ENCODE data around the gene SDR42E1. TPM values are rescaled to one million over a fixed set of nuclear protein-coding genes. Genes with fewer than 3 reads are reported as not detected.

The SDR42E1 gene
- total and polyA plus RNA-seq, 10 donors, result 0.62 to 5.4 (median 2.9) TPM

DNA sequence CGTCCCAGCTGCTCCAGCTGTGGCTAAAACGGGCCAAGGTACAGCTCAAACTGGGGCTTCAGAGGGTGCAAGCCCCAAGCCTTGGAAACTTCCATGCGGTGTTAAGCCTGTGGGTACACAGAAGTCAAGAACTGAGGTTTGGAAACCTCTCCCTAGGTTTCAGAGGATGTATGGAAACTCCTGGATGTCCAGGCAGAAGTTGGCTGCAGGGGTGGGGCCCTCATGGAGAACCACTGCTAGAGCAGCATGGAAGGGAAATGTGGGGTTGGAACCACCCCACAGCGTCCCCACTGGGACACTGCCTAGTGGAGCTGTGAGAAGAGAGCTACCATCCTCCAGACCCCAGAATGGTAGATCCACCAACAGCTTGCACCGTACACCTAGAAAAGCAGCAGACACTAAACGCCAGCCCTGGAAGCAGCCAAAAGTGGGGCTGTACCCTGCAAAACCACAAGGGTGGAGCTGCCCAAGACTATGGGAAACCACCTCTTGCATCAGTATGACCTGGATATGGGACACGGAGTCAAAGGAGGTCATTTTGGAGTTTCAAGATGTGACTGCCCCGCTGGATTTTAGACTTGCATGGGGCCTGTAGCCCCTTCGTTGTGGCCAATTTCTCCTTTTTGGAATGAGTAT, 2.2 kb downstream of the SDR42E1 start:
- peaks cover 0 to 27% (median 19%) of the 10 kb centered on the region in 8 donors for H3K9me3 ChIP-seq
- no peak overlapping the region for H3K4me3 ChIP-seq
- no peaks in the 10 kb centered on the region for H3K36me3 ChIP-seq
- DNase-seq, result no peak
- intact Hi-C loops (cut with DNase I; ENCODE audit: low total_unique reads), result no loop called here
- H3K4me1 ChIP-seq, result peaks cover 0 to 16% (median 0%) of the 10 kb centered on the region in 6 donors
- 89 to 92% (median 91%) methylated on average over 9 of the region's 9 CpGs for WGBS, 5 donors
- TF ChIP-seq POLR2AphosphoS5 (IDR thresholded peaks at IDR 0.05) (no peak), POLR2A (IDR thresholded peaks at IDR 0.05) (no peak)
- TF ChIP-seq, protein P1, sequence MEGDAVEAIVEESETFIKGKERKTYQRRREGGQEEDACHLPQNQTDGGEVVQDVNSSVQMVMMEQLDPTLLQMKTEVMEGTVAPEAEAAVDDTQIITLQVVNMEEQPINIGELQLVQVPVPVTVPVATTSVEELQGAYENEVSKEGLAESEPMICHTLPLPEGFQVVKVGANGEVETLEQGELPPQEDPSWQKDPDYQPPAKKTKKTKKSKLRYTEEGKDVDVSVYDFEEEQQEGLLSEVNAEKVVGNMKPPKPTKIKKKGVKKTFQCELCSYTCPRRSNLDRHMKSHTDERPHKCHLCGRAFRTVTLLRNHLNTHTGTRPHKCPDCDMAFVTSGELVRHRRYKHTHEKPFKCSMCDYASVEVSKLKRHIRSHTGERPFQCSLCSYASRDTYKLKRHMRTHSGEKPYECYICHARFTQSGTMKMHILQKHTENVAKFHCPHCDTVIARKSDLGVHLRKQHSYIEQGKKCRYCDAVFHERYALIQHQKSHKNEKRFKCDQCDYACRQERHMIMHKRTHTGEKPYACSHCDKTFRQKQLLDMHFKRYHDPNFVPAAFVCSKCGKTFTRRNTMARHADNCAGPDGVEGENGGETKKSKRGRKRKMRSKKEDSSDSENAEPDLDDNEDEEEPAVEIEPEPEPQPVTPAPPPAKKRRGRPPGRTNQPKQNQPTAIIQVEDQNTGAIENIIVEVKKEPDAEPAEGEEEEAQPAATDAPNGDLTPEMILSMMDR (IDR thresholded peaks at IDR 0.05 in 8 of 11, conservative IDR thresholded peaks at IDR 0.05 in 3 of 11), result no peak
- peaks cover 0 to 30% (median 9%) of the 10 kb centered on the region in 7 donors for H3K27me3 ChIP-seq (replicated peaks in 1 of 7)
- no peak overlapping the region for H3K27ac ChIP-seq

DNA sequence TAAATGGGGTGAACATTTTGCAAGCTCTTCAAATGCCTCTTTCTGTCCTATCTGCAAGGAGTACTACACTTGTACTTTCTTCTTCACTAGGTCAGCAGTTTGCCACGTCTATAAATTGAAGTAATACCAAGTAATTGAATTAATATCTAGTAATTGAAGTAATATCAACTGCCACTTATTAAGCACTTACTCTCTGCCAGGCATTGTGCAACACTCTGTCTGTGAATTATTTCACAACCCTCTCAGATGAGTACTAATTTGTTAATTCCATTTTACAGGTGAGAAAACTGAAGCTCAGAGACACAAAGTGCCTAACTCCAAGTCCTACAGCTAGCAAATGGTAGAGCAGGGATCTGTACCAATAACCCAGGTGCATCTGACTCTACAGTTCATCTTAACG, 4.1 kb downstream of the SDR42E1 start:
- Histone ChIP-seq H3K4me3 (no peak overlapping the region), H3K9me3 (peaks cover 0 to 27% (median 19%) of the 10 kb centered on the region in 8 donors), H3K27me3 (replicated peaks in 1 of 7) (peaks cover 0 to 19% (median 9%) of the 10 kb centered on the region in 7 donors), H3K27ac (no peak overlapping the region), H3K36me3 (no peaks in the 10 kb centered on the region), H3K4me1 (peaks cover 0 to 16% (median 0%) of the 10 kb centered on the region in 6 donors)
- no peak for DNase-seq
- TF ChIP-seq, protein P1 (IDR thresholded peaks at IDR 0.05 in 8 of 11, conservative IDR thresholded peaks at IDR 0.05 in 3 of 11), result no peak
- intact Hi-C loops (cut with DNase I; ENCODE audit: low total_unique reads), result no loop called here
- 88 to 94% (median 89%) methylated on average over 2 of the region's 2 CpGs for WGBS, 5 donors

DNA sequence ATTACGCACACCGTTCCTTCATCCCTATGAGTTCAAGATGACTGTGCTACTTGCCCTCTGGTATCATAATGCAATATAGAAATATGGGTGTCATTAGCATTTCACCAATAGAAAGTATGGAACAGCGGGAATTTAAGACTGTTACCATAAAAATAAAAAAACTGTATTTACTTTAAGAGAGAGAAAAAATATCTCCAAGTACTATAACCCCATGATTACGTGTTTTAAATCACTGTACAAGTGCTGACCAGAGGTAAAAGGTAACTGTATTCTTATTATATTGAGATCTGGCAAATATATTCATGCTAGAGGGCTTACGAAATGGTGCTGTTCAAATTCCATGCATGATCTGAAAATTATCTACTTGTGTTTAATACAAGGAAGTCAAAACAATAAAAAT, 5.2 kb downstream of the SDR42E1 start:
- Histone ChIP-seq H3K4me1 (peaks cover 0 to 10% (median 0%) of the 10 kb centered on the region in 6 donors), H3K4me3 (no peak overlapping the region), H3K36me3 (no peaks in the 10 kb centered on the region), H3K27me3 (replicated peaks in 1 of 7) (peaks cover 0 to 7% (median 2%) of the 10 kb centered on the region in 7 donors), H3K27ac (no peak overlapping the region), H3K9me3 (peaks cover 0 to 27% (median 19%) of the 10 kb centered on the region in 8 donors)
- TF ChIP-seq, protein P1 (IDR thresholded peaks at IDR 0.05 in 8 of 11, conservative IDR thresholded peaks at IDR 0.05 in 3 of 11), result no peak
- TF ChIP-seq POLR2A (IDR thresholded peaks at IDR 0.05) (no peak), POLR2AphosphoS5 (IDR thresholded peaks at IDR 0.05) (no peak)
- 92 to 95% (median 94%) methylated on average over 5 of the region's 5 CpGs for WGBS, 5 donors
- no peak for DNase-seq
- intact Hi-C loops (cut with DNase I; ENCODE audit: low total_unique reads), result no loop called here

DNA sequence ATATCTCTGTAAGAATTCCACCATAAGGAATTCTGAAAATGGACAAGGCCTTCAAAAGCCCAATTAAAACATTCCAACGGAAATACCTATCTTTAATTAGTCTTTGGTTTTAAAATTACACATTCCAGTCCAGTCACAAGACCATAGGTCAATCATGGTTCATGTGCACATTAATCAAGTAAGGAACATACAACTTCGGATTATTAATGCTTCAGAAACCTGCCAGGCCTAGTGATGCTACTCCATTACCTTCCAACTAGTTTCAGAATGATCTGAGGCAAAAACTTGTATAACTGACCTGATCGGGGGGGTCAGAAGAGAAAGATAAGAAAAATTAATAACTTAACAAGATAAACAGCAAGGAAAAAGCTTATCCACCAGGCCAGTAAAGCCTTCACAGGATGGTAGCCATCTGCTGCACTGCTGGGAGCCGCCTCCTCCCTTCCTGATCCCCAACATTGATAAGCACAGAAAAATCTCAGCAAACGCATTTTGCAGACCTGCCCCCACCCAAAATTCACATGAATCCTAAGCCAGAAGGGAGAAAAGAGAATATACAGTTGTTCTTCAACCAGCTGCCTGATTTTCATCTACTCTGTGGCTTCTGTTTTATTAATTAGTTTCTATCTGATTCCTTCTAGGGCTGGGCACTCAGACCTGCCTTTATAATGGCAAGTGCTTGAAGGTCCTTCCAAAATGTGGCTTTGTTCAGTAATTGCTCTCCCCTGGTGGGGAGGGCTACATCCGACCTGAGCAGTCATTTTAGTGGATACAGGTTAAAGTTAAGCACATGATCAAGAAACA, 6.0 kb downstream of the SDR42E1 start:
- TF ChIP-seq, protein P1 (IDR thresholded peaks at IDR 0.05 in 8 of 11, conservative IDR thresholded peaks at IDR 0.05 in 3 of 11), result no peak
- TF ChIP-seq POLR2AphosphoS5 (IDR thresholded peaks at IDR 0.05) (no peak), POLR2A (IDR thresholded peaks at IDR 0.05) (no peak)
- H3K9me3 ChIP-seq, result peaks cover 0 to 26% (median 19%) of the 10 kb centered on the region in 8 donors
- DNase-seq, result no peak
- peaks cover 0 to 2% (median 0%) of the 10 kb centered on the region in 7 donors for H3K27me3 ChIP-seq (replicated peaks in 1 of 7)
- H3K36me3 ChIP-seq, result peaks cover 0 to 3% (median under 1%) of the 10 kb centered on the region in 6 donors
- WGBS, 5 donors, result 66 to 78% (median 68%) methylated on average over 6 of the region's 6 CpGs
- H3K4me1 ChIP-seq, result peaks cover 0 to 2% (median 0%) of the 10 kb centered on the region in 6 donors
- intact Hi-C loops (cut with DNase I; ENCODE audit: low total_unique reads), result no loop called here
- no peak overlapping the region for H3K4me3 ChIP-seq
- H3K27ac ChIP-seq, result no peak overlapping the region

Measured in spleen (tissue), 11 donors.